Muscle of arm (tissue), 14 donors: ENCODE data around the gene WDR75. TPM values are rescaled to one million over a fixed set of nuclear protein-coding genes. Genes with fewer than 3 reads are reported as not detected.
"Not testable (repeated sequence)": the region's sequence is repeated elsewhere in the genome, so short reads cannot be mapped to it uniquely, and the experiment has no call there.

ENCODE experiments used
- DNase-seq: peaks from one replicate; pipeline ENCODE4 v3.0.0-alpha.2; 2013
- long read RNA-seq, 11 donors: transcript quantifications; one replicate each; lab custom pipeline, GENCODE V29; 2026
- polyA plus RNA-seq, 12 donors: library from polyadenylated mRNA; unstranded; fragments of 120-200 nt; gene quantifications; one replicate each; pipeline ENCODE4 v1.2.1, GENCODE V29; 2013; ENCODE audit not compliant: insufficient read length in 12 of 12

The WDR75 gene
- polyA plus RNA-seq = 10 to 100 TPM in 11 of 12 donors, not detected in 1; 28.9 to 55.0 (median 39.3) TPM
- long read RNA-seq, donor 1, partial matches to known transcripts = 12 of 18 reads
- long read RNA-seq, donor 1, other reads (novel, unspliced or antisense) = 0 of 18 reads
- long read RNA-seq, donor 2, full-length matches to known transcripts = 12 of 22 reads
- long read RNA-seq, donor 2, partial matches to known transcripts = 10 of 22 reads
- long read RNA-seq, donor 2, other reads (novel, unspliced or antisense) = 0 of 22 reads
- long read RNA-seq, donor 3, partial matches to known transcripts = 0 of 4 reads
- long read RNA-seq, donor 3, other reads (novel, unspliced or antisense) = 0 of 4 reads
- long read RNA-seq, donor 4, partial matches to known transcripts = 0 of 2 reads
- long read RNA-seq, donor 4, other reads (novel, unspliced or antisense) = 0 of 2 reads
- long read RNA-seq, donor 5, transcript WDR75-201 (21 exons, 2,701 nt) = major isoform, 10 of 86 reads
- long read RNA-seq, donor 5, partial matches to known transcripts = 39 of 86 reads
- long read RNA-seq, donor 5, other reads (novel, unspliced or antisense) = 35 of 86 reads
- long read RNA-seq, donor 6, partial matches to known transcripts = 7 of 13 reads
- long read RNA-seq, donor 6, other reads (novel, unspliced or antisense) = 0 of 13 reads
- long read RNA-seq, donor 7, partial matches to known transcripts = 0 of 3 reads
- long read RNA-seq, donor 7, other reads (novel, unspliced or antisense) = 0 of 3 reads
- long read RNA-seq, donor 8, partial matches to known transcripts = 5 of 11 reads
- long read RNA-seq, donor 8, other reads (novel, unspliced or antisense) = 0 of 11 reads
- long read RNA-seq, donor 9, partial matches to known transcripts = 0 of 1 reads
- long read RNA-seq, donor 9, other reads (novel, unspliced or antisense) = 0 of 1 reads
- long read RNA-seq, donor 10, partial matches to known transcripts = 0 of 4 reads
- long read RNA-seq, donor 10, other reads (novel, unspliced or antisense) = 0 of 4 reads
- long read RNA-seq, donor 11, transcript WDR75-201 (21 exons, 2,701 nt) = major isoform, 6 of 22 reads
- long read RNA-seq, donor 11, partial matches to known transcripts = 16 of 22 reads
- long read RNA-seq, donor 11, other reads (novel, unspliced or antisense) = 0 of 22 reads

DNA sequence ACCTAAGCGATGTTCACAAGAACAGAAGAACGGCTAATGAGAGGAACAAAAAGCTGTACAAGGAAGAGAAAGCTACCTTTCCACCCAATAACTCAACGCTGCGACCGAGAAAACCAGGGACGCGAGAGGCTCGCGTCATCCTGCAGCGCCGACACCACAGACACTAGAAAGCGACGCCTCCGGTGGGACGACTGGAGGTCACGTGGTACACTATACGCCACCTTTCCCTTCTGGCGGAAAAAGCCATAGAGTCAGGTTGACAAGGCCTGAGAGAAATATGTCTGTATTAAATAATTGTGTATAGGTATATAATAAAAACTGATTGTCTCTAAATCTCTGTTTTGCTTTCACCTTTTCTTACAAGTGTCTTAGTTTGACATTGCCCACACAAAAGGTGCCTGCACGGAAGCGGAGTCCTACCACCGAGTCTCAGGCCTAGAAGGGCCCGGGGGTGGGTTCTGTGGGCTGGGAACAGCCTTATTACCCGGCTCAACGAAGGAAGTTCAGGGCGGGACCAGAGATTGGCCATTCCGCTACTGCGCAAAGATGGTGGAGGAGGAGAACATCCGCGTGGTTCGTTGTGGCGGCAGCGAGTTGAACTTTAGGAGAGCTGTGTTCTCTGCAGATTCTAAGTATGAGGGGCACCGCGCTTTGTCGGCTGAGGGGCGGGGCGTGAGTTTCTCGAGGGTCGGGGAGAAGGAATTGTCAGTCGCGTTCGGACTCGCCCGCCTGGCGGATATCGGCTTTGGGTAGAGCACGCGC is at the start of gene WDR75:
Gene WDR75 (plus strand): TSS at position 528 of the 762 bp plus-strand sequence. CDS start 19 bp downstream, at position 547.
- peak; percentile 97 for DNase-seq

DNA sequence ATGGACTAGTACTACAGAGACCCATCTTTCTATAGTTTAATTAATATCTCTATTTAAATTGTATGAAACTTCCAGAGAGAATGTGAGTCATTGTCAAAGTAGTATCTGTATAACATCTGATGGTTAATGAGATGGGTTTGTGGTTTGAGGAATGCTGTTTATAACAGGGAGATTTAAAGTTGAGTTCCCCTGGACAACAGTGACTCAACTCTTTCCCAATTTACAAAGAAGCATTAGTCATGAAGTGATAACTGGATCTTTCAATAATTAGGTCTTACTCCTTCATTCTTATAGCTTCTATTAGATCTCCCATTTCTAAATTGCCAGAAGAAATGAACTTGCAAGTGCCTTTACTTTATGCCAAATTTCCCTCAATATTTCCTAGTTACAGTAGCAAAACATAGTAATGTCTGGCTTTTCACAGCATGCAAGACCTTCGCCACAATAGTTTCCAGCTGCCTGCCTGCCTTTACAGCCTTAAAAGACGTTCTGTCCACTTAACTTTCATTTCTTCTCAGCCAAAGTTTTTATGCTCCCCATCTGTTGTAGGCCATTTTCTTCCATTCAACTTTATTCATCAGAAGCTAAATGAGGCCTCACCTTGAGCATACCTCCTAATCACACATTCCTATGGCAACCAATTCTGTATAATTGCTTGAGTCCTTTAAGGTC is 47.7 kb upstream of the WDR75 start:
- peak; percentile 62 for DNase-seq

- DNase-seq = no peak
These were observed 46.7 kb upstream of the WDR75 start for GRCh38 chr2:189394525-189394924.

GRCh38 chr2:189402932-189403331 is 38.3 kb upstream of the WDR75 start:
- no peak for DNase-seq

DNA sequence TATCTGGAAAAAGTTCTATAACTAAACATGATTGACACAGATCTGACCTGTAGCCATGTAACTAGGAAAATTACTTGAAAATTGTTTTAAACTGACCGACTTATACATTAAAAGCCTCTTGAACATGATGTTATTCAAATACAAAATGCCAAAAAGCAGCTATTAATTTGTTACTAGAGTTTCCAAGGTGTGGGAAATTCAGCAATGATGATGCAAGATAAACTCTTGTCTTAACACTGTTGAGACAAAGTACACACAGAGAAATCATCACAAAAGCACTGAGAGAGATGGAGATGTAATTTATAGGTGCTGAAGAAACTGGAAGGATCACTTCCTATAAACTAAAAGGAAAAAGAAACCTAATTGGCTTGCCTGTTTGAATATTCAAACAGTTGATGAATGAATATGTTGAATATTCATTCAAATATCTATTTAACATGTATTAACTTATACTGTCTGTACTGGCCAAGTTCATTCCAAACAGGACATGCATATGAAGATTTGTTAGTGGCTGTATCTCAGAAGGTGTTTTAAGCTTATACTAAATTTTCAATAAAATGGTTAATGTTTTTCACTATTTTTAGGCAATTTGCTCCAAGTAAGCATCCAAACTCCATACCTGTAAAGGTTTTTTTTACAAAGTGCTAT is 34.6 kb upstream of the WDR75 start:
- no peak for DNase-seq

DNA sequence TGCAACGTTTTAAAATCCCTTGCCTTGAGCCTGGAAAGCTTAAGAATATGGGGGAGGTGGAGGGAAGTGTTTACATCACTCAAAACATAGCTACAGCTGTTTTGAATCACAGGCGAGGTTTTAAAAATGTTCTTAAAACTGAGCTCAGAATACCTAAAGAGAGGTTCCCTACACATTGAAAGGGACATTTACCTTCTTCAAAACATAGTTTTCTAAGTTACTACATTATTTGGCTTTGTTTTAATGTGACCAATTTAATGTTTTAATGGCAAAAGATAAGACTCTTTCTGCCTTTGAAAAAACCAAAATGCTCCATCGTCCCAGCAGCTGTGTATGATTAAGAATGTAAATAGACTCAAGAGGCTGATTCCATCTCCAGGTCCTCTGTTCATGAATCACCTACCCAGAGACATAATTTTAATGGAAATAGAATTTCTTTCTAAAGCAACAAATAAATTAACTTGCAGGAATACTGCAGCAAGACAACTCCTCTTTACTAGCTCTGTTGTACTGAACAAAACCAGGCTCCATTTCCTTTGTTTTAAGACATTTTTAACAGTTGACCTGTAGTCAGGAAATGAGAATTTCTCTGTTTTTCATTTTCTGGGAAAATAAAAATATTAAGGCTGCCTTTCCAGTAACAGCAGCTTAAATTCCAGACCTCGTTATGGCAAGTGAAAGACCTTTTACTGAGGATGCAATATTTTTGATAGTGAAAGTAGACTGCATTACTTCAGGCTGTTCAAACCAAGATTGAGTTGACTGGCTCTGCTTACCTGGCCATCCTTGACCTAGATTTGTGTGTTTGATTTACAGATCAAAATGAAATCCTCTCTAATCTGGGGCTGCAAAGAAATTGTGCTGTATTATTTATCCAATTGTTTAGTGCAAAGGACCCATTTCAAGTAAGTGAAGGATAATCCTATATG is 33.7 kb upstream of the WDR75 start:
- peak; percentile 81 for DNase-seq

GRCh38 chr2:189408294-189408693 is 33.0 kb upstream of the WDR75 start:
- no peak for DNase-seq

DNA sequence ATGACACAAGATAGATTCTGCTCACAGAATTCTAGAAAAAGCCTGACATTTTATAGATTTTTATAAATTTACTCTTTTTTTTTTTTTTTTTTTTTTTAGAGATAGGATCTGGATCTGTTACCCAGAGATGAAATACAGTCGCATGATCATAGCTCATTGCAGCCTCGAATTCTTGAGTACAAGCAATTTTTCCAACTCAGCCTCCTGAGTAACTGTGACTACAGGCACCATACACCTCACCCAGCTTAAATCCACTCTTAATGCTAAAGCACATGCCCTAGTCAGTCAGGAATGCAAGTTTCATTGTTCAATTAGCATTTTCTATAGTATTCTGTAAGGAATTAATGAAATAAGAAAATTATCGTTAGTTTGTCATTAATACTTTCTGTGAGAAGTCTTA is 32.1 kb upstream of the WDR75 start:
- DNase-seq = no peak

GRCh38 chr2:189409647-189410046 is 31.6 kb upstream of the WDR75 start:
- no peak for DNase-seq

- DNase-seq = peak; percentile 90
These were observed 29.4 kb upstream of the WDR75 start for GRCh38 chr2:189411860-189412259.

DNA sequence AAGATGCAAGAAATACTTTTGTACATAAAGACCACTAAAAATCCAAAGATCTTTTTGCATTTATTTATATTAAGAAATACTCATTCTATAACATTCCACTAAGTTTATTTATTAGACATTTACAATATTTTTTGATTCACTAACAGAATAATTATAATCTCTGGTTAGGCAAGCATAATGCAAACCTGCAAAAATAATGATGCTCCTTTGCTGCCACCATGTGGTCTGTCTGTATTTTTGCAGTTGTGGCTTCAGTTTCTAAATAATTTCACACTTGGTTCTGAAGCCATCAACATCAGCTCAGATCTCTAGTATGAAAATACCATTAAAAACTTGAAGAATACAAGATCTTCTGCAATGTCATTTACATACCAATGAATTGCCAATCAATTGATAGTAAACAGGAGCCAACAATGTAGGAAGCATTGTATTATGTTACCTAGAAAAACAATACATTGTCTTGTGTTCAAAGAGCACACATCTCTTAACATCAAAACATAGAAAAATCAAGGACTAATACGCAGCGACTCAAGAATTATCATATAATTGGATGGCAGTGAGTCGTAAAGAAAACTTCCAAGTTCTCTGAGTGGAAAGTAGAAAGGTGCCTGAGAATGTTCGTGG is 28.8 kb upstream of the WDR75 start:
- peak; percentile 84 for DNase-seq

DNA sequence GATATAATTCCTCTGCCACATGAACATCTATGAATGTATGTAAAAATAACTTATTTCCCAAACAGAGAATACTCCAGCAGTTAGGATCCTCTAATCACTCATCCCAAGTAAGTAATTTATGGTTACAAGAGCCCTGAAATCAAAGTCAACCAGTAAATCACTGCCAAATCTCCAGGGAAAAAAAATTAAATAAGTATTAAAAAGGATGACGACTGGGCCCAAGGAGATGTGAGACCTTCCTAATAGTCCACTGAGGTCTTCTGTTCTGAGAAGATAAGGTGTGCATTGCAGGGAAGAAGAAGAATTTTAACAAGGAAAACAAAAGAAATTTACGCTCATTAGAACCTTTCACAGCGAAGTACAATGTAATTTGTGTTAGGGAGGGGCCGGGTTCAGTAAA is 28.0 kb upstream of the WDR75 start:
- no peak for DNase-seq

- DNase-seq = no peak
These were observed 19.6 kb upstream of the WDR75 start for GRCh38 chr2:189421644-189422043.

DNA sequence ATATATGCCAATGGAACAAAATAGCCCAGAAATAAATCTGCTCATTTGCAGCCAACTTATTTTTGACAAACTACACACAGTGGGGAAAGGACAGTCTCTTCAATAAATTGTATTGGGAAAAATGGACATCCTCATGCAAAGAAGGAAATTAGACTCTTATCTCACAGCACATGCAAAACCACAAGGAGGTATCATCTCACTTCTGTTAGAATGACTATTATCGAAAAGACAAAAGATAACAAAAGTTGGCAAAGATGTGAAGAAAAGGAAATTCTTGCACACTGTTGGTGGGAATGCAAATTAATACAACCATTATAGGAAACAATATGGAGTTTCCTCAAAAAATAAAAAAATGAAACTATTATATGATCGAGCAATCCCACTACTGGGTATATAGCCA is 16.3 kb upstream of the WDR75 start:
- no peak for DNase-seq

GRCh38 chr2:189425676-189426075 is 15.6 kb upstream of the WDR75 start:
- DNase-seq = no peak

GRCh38 chr2:189426886-189427285 is 14.4 kb upstream of the WDR75 start:
- no peak for DNase-seq

GRCh38 chr2:189427872-189428271 is 13.4 kb upstream of the WDR75 start:
- DNase-seq = no peak

- DNase-seq = not testable (repeated sequence)
These were observed 10.8 kb upstream of the WDR75 start for GRCh38 chr2:189430448-189430847.

DNA sequence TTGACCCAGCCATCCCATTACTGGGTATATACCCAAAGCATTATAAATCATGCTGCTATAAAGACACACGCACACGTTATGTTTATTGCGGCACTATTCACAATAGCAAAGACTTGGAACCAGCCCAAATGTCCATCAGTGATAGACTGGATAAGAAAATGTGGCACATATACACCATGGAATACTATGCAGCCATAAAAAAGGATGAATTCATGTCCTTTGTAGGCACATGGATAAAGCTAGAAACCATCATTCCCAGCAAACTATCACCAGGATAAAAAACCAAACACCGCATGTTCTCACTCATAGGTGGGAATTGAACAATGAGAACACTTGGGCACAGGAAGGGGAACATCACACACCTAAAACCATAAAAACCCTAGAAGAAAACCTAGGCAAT is 5.5 kb upstream of the WDR75 start:
- DNase-seq = not testable (repeated sequence)
